ENCODE measurements around the gene CDK5. TPM values are rescaled to one million over a fixed set of nuclear protein-coding genes. Genes with fewer than 3 reads are reported as not detected.
A peak's percentile ranks its signal among the peaks of the same experiment; 100 is the strongest.

CDK5 gene
- total and polyA plus RNA-seq, 10 of the 15 experiments (the other 5 are each of a cell fraction or from before 2014, with no cell fraction given), result 1.5 to 33.4 (median 21.6) TPM

DNA sequence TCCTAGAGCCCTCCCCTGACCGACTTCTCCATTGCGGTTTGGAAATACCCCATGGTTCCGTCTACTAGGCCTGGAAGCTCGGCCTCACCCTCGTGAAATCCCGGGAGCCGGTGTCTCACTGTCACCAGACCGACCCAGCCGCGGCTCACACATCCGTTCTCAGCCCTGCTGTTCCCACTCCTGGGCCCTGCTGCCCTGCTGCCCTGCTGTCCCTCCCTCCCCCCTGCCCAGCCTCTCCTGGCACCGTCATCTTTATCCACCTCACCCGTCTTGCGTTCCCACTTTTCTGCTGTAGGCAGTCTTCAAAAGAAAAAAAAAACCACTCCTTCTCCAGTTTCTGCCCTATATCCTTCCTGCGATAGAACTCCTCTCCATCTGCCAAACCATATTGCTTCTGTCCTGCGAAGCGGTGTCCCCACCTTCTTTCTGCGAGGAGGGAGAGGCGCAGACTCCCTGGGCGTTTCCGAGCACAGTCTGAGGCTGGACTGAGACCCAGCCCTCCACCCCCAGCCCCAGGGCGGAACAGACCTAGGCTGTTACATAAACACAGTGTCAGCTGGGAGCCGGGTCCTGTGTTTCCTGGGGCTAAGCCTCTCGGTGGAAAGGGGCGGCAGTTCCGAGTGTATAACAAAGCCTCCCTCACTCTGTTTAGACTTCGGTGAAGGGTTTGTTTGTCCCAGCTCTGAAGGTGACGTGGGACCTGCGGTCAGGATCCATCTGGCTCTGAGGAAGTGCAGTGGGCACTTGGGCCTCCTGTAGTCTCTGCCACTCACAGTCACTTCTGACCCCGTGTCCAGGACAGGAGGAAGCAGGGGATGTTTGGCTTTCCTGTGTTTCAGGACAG, 31.4 kb upstream of the CDK5 start:
- Histone ChIP-seq H3K9ac (ENCODE audit: control insufficient read depth, insufficient read depth, low read length) (peak overlapping the region; percentile 57), H3K27me3 (replicated peaks in 1 of 2; ENCODE audit: control insufficient read depth in 2 of 2, insufficient read depth in 2 of 2, low read length in 1 of 2) (no peaks in the 10 kb centered on the region), H3K4me1 (ENCODE audit: control insufficient read depth, insufficient read depth, low read length) (peaks cover 21% of the 10 kb centered on the region), H3K79me2 (ENCODE audit: control insufficient read depth, insufficient read depth, low read length) (peaks cover 75% of the 10 kb centered on the region), H3K36me3 (ENCODE audit: control insufficient read depth in 2 of 2, insufficient read depth in 2 of 2, low read length in 1 of 2) (peaks cover 0 to 2% of the 10 kb centered on the region in 2 experiments; a peak in 2 of 4 replicates), H3K4me2 (ENCODE audit: control insufficient read depth, insufficient read depth) (peak overlapping the region; percentile 95), H4K20me1 (ENCODE audit: control insufficient read depth, insufficient read depth) (no peaks in the 10 kb centered on the region; the same call in 1 of the 2 replicates), H2AFZ (ENCODE audit: control insufficient read depth, low read depth, low read length) (peak overlapping the region; percentile 28), H3K9me3 (replicated peaks; ENCODE audit: control insufficient read depth, insufficient read depth, low read length) (no peaks in the 10 kb centered on the region), H3K27ac (ENCODE audit: control insufficient read depth, insufficient read depth) (peak overlapping the region; percentile 80), H3K4me3 (peak overlapping the region; percentile 87)
- ATAC-seq (peak; percentile 11), DNase-seq (ENCODE audit: low read depth, low spot score) (no peak), FAIRE-seq (peak; percentile 13)
- BruUV-seq (replicated peaks), result no TSS peak
- in situ Hi-C loops (cut with MboI), result no loop called here
- ChIA-PET CTCF (interaction anchor here (0.8 to 2.5 kb wide), 12 partner anchors 14 to 155 kb away, joined by 3 to 13 read pairs (median 4); partner anchors contain the start of gene ABCB8), RAD21 (ENCODE audit: unreplicated experiment) (interaction anchor here (0.6 to 1.4 kb wide), 5 partner anchors 21 to 305 kb away, joined by 3 to 6 read pairs (median 4); partner anchors contain the start of gene ABCB8), POLR2A (interaction anchor here (0.8 kb wide), 1 partner anchor 8 kb away, joined by 7 read pairs; the partner anchor contains the start of gene FASTK), SMC1A (ENCODE audit: uncharacterized antibody, unreplicated experiment) (interaction anchor here (0.6 to 1.6 kb wide), 3 partner anchors 22 to 206 kb away, joined by 3 to 9 read pairs (median 3); no protein-coding TSS in a partner anchor)
- 71% methylated on average over 27 of the region's 30 CpGs for WGBS (ENCODE audit: insufficient coverage, insufficient replicate concordance, low lambda C conversion rate, missing lambda C conversion rate)
- intact Hi-C loops (cut with micrococcal nuclease; ENCODE audit: unreplicated experiment), result loop anchor here (2.0 kb wide), 2 partner anchors 22 to 30 kb away; partner anchors contain the start of gene SLC4A2
- TF ChIP-seq JUNB (IDR thresholded peaks at IDR 0.05), result no peak
- 0 out of 2 replicates have a peak, but pooled peaks have one; percentile 22 for TF ChIP-seq YY1 (IDR thresholded peaks at IDR 0.05; ENCODE audit: low read depth, low read length)
- TF ChIP-seq NR2C2 (IDR thresholded peaks at IDR 0.05; ENCODE audit: borderline replicate concordance, control insufficient read depth, insufficient read length, low read depth), result no peak
- TF ChIP-seq HDGF (IDR thresholded peaks at IDR 0.05), result peak; percentile 36; the same call in 1 of the 2 replicates
- peak; percentile 36; the same call in 1 of the 2 replicates for TF ChIP-seq CBFB (IDR thresholded peaks at IDR 0.05; ENCODE audit: low read depth)
- peak; percentile 71 for TF ChIP-seq IKZF1 (conservative IDR thresholded peaks at IDR 0.05)
- peak; percentile 52; the same call in 1 of the 2 replicates for TF ChIP-seq NBN (IDR thresholded peaks at IDR 0.05)
- 0 out of 2 replicates have a peak, but pooled peaks have one; percentile 4 for TF ChIP-seq MTA2 (IDR thresholded peaks at IDR 0.05; ENCODE audit: low read depth)
- TF ChIP-seq, protein P1, sequence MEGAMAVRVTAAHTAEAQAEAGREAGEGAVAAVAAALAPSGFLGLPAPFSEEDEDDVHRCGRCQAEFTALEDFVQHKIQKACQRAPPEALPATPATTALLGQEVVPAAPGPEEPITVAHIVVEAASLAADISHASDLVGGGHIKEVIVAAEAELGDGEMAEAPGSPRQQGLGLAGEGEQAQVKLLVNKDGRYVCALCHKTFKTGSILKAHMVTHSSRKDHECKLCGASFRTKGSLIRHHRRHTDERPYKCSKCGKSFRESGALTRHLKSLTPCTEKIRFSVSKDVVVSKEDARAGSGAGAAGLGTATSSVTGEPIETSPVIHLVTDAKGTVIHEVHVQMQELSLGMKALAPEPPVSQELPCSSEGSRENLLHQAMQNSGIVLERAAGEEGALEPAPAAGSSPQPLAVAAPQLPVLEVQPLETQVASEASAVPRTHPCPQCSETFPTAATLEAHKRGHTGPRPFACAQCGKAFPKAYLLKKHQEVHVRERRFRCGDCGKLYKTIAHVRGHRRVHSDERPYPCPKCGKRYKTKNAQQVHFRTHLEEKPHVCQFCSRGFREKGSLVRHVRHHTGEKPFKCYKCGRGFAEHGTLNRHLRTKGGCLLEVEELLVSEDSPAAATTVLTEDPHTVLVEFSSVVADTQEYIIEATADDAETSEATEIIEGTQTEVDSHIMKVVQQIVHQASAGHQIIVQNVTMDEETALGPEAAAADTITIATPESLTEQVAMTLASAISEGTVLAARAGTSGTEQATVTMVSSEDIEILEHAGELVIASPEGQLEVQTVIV (IDR thresholded peaks at IDR 0.05; ENCODE audit: borderline replicate concordance, partially characterized antibody), result no peak
- no peak for TF ChIP-seq RAD21 (IDR thresholded peaks at IDR 0.05; ENCODE audit: insufficient read depth, low read depth, low read length)
- 0 out of 4 replicates have a peak, but pooled peaks of 1 of the 2 experiments have one; percentile 30 for TF ChIP-seq BHLHE40 (IDR thresholded peaks at IDR 0.05; ENCODE audit: borderline replicate concordance in 1 of 2, low read depth in 2 of 2, low read length in 1 of 2)
- TF ChIP-seq IKZF2 (IDR thresholded peaks at IDR 0.05), result peak; percentile 50 to 56; a peak in 2 of 4 replicates
- TF ChIP-seq RELB (IDR thresholded peaks at IDR 0.05; ENCODE audit: low read depth), result 0 out of 2 replicates have a peak, but pooled peaks have one; percentile 44
- TF ChIP-seq MLLT1 (IDR thresholded peaks at IDR 0.05), result 0 out of 2 replicates have a peak, but pooled peaks have one; percentile 40
- peak; percentile 21; the same call in 1 of the 2 replicates for TF ChIP-seq SPI1 (IDR thresholded peaks at IDR 0.05; ENCODE audit: borderline replicate concordance, insufficient read depth, low read depth, low read length)
- TF ChIP-seq BMI1 (IDR thresholded peaks at IDR 0.05; ENCODE audit: borderline replicate concordance), result no peak
- peak; percentile 71 for TF ChIP-seq EED (IDR thresholded peaks at IDR 0.05; ENCODE audit: low read depth)
